HepG2 (cell line): ENCODE data around the gene ARID5B. TPM values are rescaled to one million over a fixed set of nuclear protein-coding genes. Genes with fewer than 3 reads are reported as not detected.
A peak's percentile ranks its signal among the peaks of the same experiment; 100 is the strongest.

Experiments
- CCAR2 ChIP-seq: fragments of 200-400 bp; formaldehyde crosslinking; optimal IDR thresholded peaks from 2 replicates; pipeline ENCODE3; 2018; ENCODE audit warnings: low read depth, mild to moderate bottlenecking, low read length, moderate library complexity
- EZH2 ChIP-seq: conservative IDR thresholded peaks from 2 replicates; pipeline ENCODE4 v1.6.1; 2012; ENCODE audit warnings: mild to moderate bottlenecking, low read depth, low read length, moderate library complexity
- FLYWCH1 ChIP-seq: sonication (generic); formaldehyde crosslinking; IDR thresholded peaks from 2 replicates; pipeline ENCODE4 v1.8.1; 2023; ENCODE audit warnings: mild to moderate bottlenecking, missing genetic modification reagents
- KLF16 ChIP-seq, 2 experiments: sonication (generic) in 1 of 2; formaldehyde crosslinking in 1 of 2; IDR thresholded peaks; 2 replicates each; pipeline versions ENCODE4 v1.6.1 to v1.8.0; 2016 to 2023; ENCODE audit warnings: missing genetic modification reagents in 2 of 2, missing compliant biosample characterization in 1 of 2
- MAF1 ChIP-seq: sonication (generic); formaldehyde crosslinking; IDR thresholded peaks from 2 replicates; pipeline ENCODE4 v1.5.0; 2020; ENCODE audit warnings: missing genetic modification reagents, borderline replicate concordance
- PLSCR1 ChIP-seq: sonication (generic); formaldehyde crosslinking; IDR thresholded peaks from 2 replicates; pipeline ENCODE4 v1.5.0; 2020; ENCODE audit warnings: missing genetic modification reagents, mild to moderate bottlenecking, borderline replicate concordance
- RCOR2 ChIP-seq: IDR thresholded peaks from 2 replicates; pipeline ENCODE4 v1.6.1; 2016; ENCODE audit warnings: missing biosample characterization, missing genetic modification reagents
- SIX1 ChIP-seq: sonication (generic); formaldehyde crosslinking; IDR thresholded peaks from 2 replicates; pipeline ENCODE4 v1.4.0; 2020; ENCODE audit warnings: missing genetic modification reagents, borderline replicate concordance
- ZNF547 ChIP-seq: sonication (generic); formaldehyde crosslinking; IDR thresholded peaks from 2 replicates; pipeline ENCODE4 v1.5.1; 2020; ENCODE audit warnings: mild to moderate bottlenecking, missing genetic modification reagents
- ZNF674 ChIP-seq: sonication (generic); formaldehyde crosslinking; IDR thresholded peaks from 2 replicates; pipeline ENCODE4 v1.5.0; 2020; ENCODE audit warnings: low read depth, mild to moderate bottlenecking, missing genetic modification reagents
- ZNF790 ChIP-seq: sonication (generic); formaldehyde crosslinking; IDR thresholded peaks from 2 replicates; pipeline ENCODE4 v1.8.0; 2022; ENCODE audit warnings: missing genetic modification reagents, mild to moderate bottlenecking, borderline replicate concordance
- polyA plus RNA-seq, 8 experiments: library from polyadenylated mRNA; depleted of rRNA in 3 of 8; stranded (reverse) in 7 of 8; unstranded in 1 of 8; fragments of >200 nt; fragmentation: Illumina TruSeq in 4 of 8; extraction: Trizol in 4 of 8; gene quantifications; 2 replicates each; pipeline versions ENCODE4 v1.2.1 to v1.2.3, GENCODE V29; 2011 to 2016; ENCODE audit warnings: low read depth in 4 of 8, missing spikeins in 1 of 8, mixed read lengths in 1 of 8; ENCODE audit not compliant: insufficient read depth in 1 of 8
- total RNA-seq, 5 experiments: library from RNA; depleted of rRNA; stranded (reverse); fragments of >200 nt; fragmentation: Illumina TruSeq; extraction: Trizol; gene quantifications; 2 replicates each; pipeline ENCODE4 v1.2.3, GENCODE V29; 2016; ENCODE audit warnings: low read depth in 1 of 5
- TF ChIP-seq, protein P1 (sequence below): sonication (generic); formaldehyde crosslinking; IDR thresholded peaks from 2 replicates; pipeline ENCODE4 v1.9.0; 2021; ENCODE audit warnings: mild to moderate bottlenecking, missing genetic modification reagents

The ARID5B gene
- total and polyA plus RNA-seq, 2 of the 13 experiments (the other 11 are each of a cell fraction or from before 2014, with no cell fraction given): 6.2 to 21.1 TPM

DNA sequence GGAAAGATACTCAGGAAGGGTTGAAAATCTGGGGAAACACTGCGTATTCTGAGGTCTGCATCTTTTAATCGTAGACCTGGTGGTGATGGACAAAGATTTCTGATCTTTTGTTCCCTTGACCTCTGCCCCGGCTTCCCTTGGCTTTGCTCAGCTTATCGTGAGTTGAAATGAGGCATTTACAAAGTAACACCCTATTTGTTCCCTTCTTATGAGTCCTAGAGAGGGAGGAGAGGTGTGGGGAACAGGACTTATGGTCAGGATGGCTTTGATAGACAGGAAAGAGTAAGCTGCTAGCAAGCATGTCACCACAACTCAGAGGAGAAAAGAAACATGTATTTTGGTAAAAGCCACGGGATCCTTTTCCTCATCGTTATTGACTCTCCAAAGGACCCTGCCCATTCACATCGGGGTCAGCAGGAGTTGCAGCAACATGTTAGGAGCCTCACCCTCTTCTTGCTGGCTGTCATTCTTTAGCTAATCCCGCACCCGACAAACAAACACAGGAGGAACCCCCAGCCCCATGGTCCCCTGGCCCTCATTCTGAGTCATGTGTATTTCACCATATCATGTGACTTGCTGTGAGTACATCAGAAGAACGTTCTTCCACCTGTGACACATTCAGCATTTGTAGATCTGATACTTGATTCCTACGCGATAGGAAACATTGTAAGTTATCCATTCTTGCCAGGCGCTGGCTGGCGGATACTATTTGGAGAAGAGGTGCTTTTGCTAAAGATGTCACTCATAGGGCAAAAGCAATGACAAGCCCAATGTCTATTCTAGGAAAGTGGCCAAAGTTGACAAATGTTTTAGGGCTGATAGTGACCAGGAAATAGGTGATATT, 197.0 kb downstream of the ARID5B start (continued):
- TF ChIP-seq, protein P1, sequence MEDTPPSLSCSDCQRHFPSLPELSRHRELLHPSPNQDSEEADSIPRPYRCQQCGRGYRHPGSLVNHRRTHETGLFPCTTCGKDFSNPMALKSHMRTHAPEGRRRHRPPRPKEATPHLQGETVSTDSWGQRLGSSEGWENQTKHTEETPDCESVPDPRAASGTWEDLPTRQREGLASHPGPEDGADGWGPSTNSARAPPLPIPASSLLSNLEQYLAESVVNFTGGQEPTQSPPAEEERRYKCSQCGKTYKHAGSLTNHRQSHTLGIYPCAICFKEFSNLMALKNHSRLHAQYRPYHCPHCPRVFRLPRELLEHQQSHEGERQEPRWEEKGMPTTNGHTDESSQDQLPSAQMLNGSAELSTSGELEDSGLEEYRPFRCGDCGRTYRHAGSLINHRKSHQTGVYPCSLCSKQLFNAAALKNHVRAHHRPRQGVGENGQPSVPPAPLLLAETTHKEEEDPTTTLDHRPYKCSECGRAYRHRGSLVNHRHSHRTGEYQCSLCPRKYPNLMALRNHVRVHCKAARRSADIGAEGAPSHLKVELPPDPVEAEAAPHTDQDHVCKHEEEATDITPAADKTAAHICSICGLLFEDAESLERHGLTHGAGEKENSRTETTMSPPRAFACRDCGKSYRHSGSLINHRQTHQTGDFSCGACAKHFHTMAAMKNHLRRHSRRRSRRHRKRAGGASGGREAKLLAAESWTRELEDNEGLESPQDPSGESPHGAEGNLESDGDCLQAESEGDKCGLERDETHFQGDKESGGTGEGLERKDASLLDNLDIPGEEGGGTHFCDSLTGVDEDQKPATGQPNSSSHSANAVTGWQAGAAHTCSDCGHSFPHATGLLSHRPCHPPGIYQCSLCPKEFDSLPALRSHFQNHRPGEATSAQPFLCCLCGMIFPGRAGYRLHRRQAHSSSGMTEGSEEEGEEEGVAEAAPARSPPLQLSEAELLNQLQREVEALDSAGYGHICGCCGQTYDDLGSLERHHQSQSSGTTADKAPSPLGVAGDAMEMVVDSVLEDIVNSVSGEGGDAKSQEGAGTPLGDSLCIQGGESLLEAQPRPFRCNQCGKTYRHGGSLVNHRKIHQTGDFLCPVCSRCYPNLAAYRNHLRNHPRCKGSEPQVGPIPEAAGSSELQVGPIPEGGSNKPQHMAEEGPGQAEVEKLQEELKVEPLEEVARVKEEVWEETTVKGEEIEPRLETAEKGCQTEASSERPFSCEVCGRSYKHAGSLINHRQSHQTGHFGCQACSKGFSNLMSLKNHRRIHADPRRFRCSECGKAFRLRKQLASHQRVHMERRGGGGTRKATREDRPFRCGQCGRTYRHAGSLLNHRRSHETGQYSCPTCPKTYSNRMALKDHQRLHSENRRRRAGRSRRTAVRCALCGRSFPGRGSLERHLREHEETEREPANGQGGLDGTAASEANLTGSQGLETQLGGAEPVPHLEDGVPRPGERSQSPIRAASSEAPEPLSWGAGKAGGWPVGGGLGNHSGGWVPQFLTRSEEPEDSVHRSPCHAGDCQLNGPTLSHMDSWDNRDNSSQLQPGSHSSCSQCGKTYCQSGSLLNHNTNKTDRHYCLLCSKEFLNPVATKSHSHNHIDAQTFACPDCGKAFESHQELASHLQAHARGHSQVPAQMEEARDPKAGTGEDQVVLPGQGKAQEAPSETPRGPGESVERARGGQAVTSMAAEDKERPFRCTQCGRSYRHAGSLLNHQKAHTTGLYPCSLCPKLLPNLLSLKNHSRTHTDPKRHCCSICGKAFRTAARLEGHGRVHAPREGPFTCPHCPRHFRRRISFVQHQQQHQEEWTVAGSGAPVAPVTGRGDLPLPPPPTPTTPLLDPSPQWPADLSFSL (CRISPR knock-in tag): no peak
- no peak for TF ChIP-seq RCOR2 (CRISPR knock-in tag)
- no peak for TF ChIP-seq EZH2
- peak in 1 of 2 experiments; percentile 41; a peak in 1 of 4 replicates for TF ChIP-seq KLF16 (CRISPR knock-in tag; IDR thresholded peaks at IDR 0.05)
- no peak for TF ChIP-seq ZNF547 (CRISPR knock-in tag)
- no peak for TF ChIP-seq MAF1
- TF ChIP-seq FLYWCH1: no peak
- no peak for TF ChIP-seq ZNF790 (CRISPR knock-in tag)
- no peak for TF ChIP-seq CCAR2
- no peak for TF ChIP-seq SIX1 (CRISPR knock-in tag)
- TF ChIP-seq ZNF674 (CRISPR knock-in tag): no peak
- TF ChIP-seq PLSCR1 (CRISPR knock-in tag): no peak
